ENCODE data around the gene HAPSTR1.

The HAPSTR1 gene

GRCh38 chr16:9124444-9124843, 33.0 kb downstream of the HAPSTR1 start:
- no peak for DNase-seq

DNA sequence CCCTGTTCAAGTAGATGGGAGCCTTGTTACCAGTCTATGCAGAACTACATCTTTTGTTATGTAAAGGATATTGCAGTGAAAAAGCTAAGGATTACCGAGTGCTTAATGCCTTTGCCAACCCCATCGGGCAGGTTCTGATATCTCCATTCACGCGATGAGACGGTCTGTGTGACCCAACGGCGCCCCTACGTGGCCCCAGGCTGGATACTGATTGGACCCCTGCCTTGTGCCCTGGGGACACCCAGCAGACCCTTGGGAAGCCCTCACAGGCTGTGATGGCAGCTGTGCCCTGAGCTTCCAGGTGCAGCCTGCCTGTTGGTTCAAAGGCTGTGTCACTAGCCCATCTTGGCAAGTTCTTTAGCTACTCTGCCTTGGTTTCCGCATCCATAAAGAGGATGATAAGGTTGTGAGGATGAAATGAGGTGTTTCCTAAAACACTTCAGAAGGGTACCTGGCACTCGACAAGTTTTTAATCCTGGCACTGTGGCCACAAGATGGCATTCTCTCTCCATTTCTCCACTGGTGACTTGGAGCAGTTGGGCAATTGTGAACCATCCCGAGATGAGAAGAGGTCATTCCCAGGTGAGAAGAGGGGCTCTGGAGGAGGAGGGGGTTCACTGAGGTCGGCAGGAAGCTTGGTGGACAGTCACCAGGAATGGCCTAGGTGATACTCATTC, 33.6 kb downstream of the HAPSTR1 start:
- DNase-seq: no peak

- no peak for DNase-seq
Measured at GRCh38 chr16:9125658-9126505, 34.4 kb downstream of the HAPSTR1 start.

DNA sequence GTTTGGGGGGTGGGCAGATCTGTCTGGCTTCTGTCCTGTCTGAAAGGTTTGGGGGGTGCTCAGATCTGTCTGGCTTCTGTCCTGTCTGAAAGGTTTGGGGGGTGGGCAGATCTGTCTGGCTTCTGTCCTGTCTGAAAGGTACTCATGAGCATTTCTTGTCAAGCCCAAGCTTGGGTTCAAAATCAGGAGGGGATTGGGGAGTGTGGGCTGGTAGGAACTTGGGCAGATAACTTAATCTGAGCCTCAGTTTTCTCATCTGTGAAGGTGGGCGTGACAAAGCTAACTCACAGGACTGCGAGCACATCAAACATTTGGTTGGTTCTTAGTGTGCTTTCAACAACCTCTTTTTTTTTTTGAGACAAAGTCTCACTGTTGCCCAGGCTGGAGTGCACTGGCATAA, 35.2 kb downstream of the HAPSTR1 start:
- DNase-seq: no peak

GRCh38 chr16:9128346-9129342, 37.2 kb downstream of the HAPSTR1 start:
- no peak for DNase-seq

DNA sequence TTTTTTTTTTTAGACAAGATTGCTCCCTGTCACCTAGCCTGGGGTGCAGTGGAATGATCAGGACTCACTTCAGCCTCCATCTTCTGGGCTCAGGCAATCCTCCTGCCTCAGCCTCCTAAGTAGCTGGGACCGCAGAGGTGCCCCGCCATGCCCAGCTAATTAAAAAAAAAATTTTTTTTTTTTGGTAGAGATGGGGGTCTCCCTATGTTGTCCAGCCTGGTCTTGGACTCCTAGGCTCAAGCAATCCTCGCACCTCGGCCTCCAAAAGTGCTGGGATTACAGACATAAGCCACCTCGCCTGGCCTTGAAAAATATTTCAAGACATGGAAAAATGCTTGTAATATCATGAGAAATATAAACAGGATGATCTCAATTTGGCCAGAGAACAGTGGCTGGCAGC, 42.9 kb downstream of the HAPSTR1 start:
- DNase-seq: no peak

GRCh38 chr16:9134739-9135138, 43.3 kb downstream of the HAPSTR1 start:
- DNase-seq: peak; percentile 25

DNA sequence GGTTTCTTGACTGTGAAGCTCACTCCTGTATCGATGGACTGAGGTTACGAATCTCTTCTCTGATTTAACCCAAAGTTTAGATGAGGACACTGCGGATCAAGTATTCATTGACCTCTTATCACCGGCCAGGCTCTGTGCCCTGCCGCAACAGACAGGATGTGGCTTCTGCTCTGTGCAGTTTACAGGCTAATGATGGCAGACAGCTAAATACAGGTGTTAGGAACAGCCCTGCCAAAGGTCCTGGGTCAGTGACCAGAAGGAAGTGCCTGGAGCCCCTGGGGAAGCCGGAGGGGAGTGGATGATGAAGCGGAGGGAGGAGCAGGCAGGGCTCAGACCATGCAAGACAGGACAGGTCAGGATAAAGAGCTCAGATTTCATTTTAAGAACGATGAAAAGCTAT, 44.4 kb downstream of the HAPSTR1 start:
- DNase-seq: no peak

GRCh38 chr16:9136596-9136995, 45.2 kb downstream of the HAPSTR1 start:
- no peak for DNase-seq

DNA sequence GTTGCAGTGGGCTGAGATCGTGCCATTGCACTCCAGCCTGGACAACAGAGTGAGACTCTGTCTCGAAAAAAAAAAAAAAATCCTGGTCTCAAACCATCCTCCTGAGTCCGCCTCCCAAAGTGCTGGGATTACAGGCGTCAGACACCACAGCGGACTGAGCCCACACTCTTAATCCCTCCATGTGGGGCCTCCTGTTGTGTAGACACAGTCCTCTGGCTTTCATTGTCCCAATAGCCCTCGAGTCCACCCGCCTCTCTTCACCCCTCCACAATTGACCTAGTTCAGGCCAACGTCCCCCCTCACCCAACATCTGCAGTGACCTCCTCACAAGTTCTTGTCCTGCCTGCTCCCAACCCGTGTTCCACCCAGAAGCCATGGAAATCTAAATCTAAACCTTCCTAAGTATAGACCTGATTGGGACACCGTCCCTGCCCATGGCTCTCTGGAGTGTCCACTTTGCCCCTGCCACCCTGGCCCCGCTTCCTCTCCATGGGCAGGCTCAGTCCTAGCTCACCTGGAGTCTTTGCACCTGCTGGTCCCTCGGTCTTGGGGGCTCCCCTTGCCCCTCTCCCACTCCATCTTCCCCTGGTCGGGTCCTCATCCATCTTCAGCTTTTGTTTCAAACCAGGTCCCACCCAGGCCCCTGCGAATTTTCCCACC, 46.7 kb downstream of the HAPSTR1 start:
- no peak for DNase-seq

GRCh38 chr16:9138731-9139501, 47.5 kb downstream of the HAPSTR1 start:
- DNase-seq: peak; percentile 61

- DNase-seq: peak; percentile 8
Measured at GRCh38 chr16:9139965-9140364, 48.5 kb downstream of the HAPSTR1 start.

Data from NCI-H1694 treated with DMSO at 0.1 percent for 48 hours (cell line).